ENCODE measurements around the gene GATB. TPM values are rescaled to one million over a fixed set of nuclear protein-coding genes. Genes with fewer than 3 reads are reported as not detected.

Gene GATB
- total and polyA plus RNA-seq, 11 donors, result 32.8 to 182 (median 83.4) TPM

DNA sequence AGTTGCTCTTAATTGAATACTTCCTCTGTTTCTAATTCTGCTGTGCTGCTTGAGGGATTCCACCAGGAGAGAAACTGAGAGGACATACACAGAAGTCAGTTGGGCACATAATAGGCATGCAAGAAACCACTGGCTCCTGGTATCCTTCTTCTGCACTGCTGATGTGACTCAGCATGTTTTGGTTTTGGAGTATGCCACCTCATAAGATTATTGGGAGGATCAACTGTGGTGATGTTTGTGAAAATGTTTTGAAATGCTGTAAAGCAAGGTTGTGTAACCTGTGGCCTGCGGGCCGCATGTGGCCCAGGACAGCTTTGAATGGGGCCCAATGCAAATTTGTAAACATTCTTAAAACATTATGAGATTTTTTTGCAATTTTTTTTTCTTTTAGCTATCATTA is 119.6 kb downstream of the GATB start:
- DNase-seq, result no peak
- Histone ChIP-seq H3K4me3 (no peak overlapping the region), H3K27ac (no peak overlapping the region), H3K9me3 (no peaks in the 10 kb centered on the region), H3K36me3 (no peaks in the 10 kb centered on the region), H3K27me3 (no peaks in the 10 kb centered on the region), H3K4me1 (peaks cover 0 to 4% (median 0%) of the 10 kb centered on the region in 12 donors)
- no peak for ATAC-seq
- WGBS, 4 donors, result 90 to 96% (median 93%) methylated on average over 2 of the region's 2 CpGs
- TF ChIP-seq, protein P1, sequence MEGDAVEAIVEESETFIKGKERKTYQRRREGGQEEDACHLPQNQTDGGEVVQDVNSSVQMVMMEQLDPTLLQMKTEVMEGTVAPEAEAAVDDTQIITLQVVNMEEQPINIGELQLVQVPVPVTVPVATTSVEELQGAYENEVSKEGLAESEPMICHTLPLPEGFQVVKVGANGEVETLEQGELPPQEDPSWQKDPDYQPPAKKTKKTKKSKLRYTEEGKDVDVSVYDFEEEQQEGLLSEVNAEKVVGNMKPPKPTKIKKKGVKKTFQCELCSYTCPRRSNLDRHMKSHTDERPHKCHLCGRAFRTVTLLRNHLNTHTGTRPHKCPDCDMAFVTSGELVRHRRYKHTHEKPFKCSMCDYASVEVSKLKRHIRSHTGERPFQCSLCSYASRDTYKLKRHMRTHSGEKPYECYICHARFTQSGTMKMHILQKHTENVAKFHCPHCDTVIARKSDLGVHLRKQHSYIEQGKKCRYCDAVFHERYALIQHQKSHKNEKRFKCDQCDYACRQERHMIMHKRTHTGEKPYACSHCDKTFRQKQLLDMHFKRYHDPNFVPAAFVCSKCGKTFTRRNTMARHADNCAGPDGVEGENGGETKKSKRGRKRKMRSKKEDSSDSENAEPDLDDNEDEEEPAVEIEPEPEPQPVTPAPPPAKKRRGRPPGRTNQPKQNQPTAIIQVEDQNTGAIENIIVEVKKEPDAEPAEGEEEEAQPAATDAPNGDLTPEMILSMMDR (IDR thresholded peaks at IDR 0.05), result no peak
- no peak for TF ChIP-seq POLR2A (IDR thresholded peaks at IDR 0.05)
- intact Hi-C loops (cut with DNase I), result no loop called here

DNA sequence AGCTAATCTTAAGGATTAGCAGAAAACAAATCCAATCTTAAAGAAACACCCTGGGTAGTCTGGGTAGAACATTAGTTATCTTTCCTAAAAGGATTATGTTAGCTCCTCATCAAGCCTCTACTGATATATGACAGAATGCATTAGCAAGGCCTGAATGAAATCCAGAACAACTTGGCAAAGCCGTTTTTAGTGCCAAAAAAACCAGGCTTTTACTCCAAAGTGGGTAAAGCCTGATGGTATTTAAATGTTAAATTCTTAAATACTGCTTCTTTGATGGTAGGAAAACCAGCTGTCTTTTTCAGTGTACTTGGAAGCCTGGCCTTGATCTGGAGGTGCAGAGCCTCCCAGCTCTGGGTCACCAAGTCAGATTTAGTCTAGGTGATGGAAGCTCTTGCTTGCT is 120.4 kb downstream of the GATB start:
- Histone ChIP-seq H3K4me3 (no peak overlapping the region), H3K4me1 (peaks cover 0 to 4% (median 0%) of the 10 kb centered on the region in 12 donors), H3K27me3 (no peaks in the 10 kb centered on the region), H3K27ac (no peak overlapping the region), H3K36me3 (no peaks in the 10 kb centered on the region), H3K9me3 (no peaks in the 10 kb centered on the region)
- no peak for ATAC-seq
- intact Hi-C loops (cut with DNase I), result no loop called here
- DNase-seq, result no peak
- 16 to 62% (median 39%) methylated on average over 1 of the region's 1 CpG for WGBS, 4 donors
- no peak for TF ChIP-seq POLR2A (IDR thresholded peaks at IDR 0.05)
- TF ChIP-seq, protein P1 (IDR thresholded peaks at IDR 0.05), result no peak

DNA sequence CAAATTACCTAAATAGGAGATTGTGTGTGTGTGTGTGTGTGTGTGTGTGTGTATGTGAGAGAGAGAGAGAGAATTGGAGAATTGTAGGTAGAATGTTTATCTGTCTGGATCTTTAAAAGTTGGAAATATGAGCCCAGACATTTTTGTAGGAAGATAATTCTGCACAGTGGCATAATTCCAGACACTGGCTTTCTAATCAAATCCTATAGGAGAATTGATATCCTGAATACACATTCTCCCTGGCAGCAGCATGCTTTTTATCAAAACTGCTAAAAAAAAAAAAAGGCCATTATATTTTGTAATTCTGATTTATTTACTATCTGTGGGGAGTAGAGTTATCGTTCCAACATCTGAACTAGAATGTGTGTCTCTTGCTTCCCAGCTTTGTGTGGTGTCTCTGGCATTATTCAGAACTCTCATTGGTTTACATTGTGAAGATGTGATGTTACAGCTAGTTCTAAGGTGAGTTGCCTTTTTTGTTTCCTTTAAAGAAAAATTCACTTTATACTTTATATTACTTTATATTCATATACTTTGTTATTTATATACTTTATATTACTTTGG is 122.4 kb downstream of the GATB start:
- Histone ChIP-seq H3K27ac (no peak overlapping the region), H3K4me3 (no peak overlapping the region), H3K27me3 (no peaks in the 10 kb centered on the region), H3K4me1 (peaks cover 0 to 4% (median 0%) of the 10 kb centered on the region in 12 donors), H3K36me3 (no peaks in the 10 kb centered on the region), H3K9me3 (no peaks in the 10 kb centered on the region)
- TF ChIP-seq POLR2A (IDR thresholded peaks at IDR 0.05), result no peak
- TF ChIP-seq, protein P1 (IDR thresholded peaks at IDR 0.05), result no peak
- no peak for DNase-seq
- intact Hi-C loops (cut with DNase I), result loop anchor here in 1 of 10 donors (5.0 kb wide), 1 partner anchor 554 kb away; no protein-coding TSS in a partner anchor
- 75 to 82% (median 81%) methylated on average over 1 of the region's 1 CpG for WGBS, 4 donors
- ATAC-seq, result no peak

DNA sequence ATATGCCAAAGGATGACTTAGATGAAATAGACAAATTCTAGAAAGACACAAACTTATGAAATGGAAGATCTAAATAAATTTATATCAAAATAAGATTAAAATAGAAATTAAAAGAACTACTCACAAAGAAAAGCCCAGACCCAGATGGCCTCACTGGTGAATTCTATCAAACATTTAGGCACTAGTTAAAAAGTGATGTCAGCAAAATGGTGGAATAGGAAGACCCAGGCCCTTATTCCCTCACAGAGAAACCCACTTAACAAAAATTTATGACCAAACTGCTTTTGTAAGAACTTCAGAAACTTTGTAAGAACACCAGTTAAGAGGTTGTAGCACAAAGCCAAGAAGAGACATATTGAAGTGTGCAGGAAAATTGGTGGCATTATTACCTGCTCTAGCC is 129.5 kb downstream of the GATB start:
- Histone ChIP-seq H3K36me3 (no peaks in the 10 kb centered on the region), H3K4me1 (no peaks in the 10 kb centered on the region), H3K27me3 (peaks cover 0 to 5% (median 0%) of the 10 kb centered on the region in 9 donors), H3K9me3 (no peaks in the 10 kb centered on the region), H3K27ac (no peak overlapping the region), H3K4me3 (no peak overlapping the region)
- TF ChIP-seq, protein P1 (IDR thresholded peaks at IDR 0.05), result no peak
- TF ChIP-seq POLR2A (IDR thresholded peaks at IDR 0.05), result no peak
- DNase-seq, result no peak
- ATAC-seq, result no peak
- intact Hi-C loops (cut with DNase I), result no loop called here

Measured in heart left ventricle (tissue), 16 donors.